ENCODE results near the gene VWCE.

VWCE gene

DNA sequence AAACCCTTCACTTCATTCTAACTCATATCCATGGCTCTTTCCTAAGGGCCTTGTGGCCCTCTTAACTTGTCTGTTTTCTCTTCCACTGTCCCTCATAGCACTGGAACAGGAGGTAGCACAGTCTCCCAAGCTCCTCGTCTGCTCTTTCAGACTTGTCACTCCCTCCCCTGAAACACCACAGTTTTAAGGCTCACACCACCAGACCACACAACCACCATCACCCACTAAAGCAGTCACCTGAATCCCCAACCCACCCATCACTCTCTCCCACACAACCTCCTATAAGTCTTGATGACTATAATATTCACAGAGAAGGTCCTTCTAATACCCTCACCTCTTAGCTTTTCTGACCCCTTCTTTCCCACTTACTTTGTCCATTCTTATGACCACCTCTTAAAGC, 11.1 kb upstream of the VWCE start:
- DNase-seq (ENCODE audit: low read depth) = no peak
- H3K4me3 ChIP-seq (ENCODE audit: low read depth, low read length) = no peak overlapping the region
- TF ChIP-seq, protein P1, sequence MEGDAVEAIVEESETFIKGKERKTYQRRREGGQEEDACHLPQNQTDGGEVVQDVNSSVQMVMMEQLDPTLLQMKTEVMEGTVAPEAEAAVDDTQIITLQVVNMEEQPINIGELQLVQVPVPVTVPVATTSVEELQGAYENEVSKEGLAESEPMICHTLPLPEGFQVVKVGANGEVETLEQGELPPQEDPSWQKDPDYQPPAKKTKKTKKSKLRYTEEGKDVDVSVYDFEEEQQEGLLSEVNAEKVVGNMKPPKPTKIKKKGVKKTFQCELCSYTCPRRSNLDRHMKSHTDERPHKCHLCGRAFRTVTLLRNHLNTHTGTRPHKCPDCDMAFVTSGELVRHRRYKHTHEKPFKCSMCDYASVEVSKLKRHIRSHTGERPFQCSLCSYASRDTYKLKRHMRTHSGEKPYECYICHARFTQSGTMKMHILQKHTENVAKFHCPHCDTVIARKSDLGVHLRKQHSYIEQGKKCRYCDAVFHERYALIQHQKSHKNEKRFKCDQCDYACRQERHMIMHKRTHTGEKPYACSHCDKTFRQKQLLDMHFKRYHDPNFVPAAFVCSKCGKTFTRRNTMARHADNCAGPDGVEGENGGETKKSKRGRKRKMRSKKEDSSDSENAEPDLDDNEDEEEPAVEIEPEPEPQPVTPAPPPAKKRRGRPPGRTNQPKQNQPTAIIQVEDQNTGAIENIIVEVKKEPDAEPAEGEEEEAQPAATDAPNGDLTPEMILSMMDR (IDR thresholded peaks at IDR 0.05; ENCODE audit: control insufficient read depth, extremely low read depth, insufficient read depth) = no peak

DNA sequence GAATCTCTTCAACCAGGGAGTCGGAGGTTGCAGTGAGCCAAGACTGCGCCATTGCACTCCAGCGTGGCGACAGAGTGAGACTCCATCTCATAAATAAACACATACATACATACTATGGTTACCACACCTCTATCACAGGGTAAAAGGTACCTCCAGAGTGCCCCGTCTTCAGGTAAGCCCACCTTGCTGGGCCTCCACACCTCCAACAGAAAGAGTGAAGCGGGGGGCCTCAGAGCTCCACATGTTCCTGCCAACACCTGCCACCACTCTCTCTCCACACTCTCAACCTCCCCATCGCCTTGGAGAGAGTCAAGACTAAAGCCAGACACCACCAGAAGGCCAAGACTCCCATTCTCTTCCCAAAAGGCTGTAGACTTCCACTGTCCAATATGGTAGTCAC, 10.3 kb upstream of the VWCE start:
- H3K4me3 ChIP-seq (ENCODE audit: low read depth, low read length) = no peak overlapping the region
- DNase-seq (ENCODE audit: low read depth) = no peak
- TF ChIP-seq, protein P1 (IDR thresholded peaks at IDR 0.05; ENCODE audit: control insufficient read depth, extremely low read depth, insufficient read depth) = no peak

DNA sequence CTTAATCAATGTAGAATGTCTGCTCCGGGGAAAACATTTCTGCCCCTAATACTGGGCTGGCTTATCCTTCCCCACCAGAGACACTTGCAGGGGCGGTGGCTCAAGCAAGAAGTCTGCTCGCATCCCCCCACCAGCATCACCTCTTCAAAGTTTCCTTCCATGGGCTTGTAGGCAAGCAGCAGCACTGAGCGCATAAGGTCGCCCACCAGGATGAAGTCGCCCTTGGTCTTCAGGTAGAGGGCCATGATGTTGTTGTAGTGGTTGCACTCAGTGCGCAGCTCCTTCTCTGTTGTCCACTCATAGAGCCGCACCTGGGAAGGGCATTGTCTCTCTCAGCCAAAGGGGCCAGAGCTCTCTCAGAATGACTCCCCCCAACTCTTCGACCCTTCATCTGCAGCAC, 8.6 kb upstream of the VWCE start:
- no peak for DNase-seq (ENCODE audit: low read depth)
- H3K4me3 ChIP-seq (ENCODE audit: low read depth, low read length) = no peak overlapping the region
- TF ChIP-seq, protein P1 (IDR thresholded peaks at IDR 0.05; ENCODE audit: control insufficient read depth, extremely low read depth, insufficient read depth) = no peak

DNA sequence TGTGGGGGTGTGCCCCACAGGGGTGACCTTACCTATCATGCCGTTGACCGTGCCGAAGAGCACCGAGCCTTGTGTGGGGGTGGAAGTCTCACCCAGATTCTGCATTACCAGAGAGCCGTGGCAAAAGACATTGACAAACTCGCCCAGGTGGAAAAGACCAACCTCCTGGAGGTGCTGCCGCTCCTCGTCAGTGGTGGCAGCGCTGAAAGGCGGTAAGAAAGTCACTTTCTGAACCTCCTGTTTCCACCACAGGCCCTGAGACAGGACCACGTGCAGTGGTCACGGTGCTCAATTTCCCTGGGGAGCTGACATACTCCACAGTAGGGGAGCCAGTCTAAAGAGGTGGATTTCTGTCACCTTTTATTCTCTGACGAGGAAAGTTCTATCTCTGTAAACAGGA, 7.4 kb upstream of the VWCE start:
- no peak overlapping the region for H3K4me3 ChIP-seq (ENCODE audit: low read depth, low read length)
- no peak for DNase-seq (ENCODE audit: low read depth)
- TF ChIP-seq, protein P1 (IDR thresholded peaks at IDR 0.05; ENCODE audit: control insufficient read depth, extremely low read depth, insufficient read depth) = no peak

DNA sequence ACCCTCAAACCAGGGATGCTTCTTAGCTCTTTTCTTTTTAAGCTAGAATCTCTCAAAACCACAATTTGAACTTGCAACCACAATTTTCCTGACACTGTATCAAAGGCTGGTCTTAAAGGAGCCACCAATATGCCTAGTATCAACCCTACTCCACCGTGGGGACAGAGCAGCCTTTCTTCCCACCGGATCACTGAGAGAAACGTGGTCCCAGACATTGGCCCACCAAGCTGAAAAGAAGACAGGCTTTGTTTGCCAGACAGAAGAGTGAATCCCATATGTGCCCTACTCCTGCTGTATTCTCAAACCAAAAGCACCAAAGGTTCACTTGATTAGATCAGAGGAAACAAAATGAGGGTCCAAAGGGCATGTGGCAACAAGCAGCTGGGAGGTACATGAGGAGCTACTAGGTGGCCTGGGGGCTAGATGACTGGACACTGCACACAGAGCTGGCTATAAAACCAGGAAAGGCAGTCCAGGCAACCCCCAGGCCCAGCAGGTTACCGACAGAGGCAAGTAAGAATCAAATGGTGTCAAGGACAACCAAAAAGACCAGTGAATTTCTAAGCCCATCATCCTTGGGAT, 3.6 kb upstream of the VWCE start:
- TF ChIP-seq, protein P1 (IDR thresholded peaks at IDR 0.05; ENCODE audit: control insufficient read depth, extremely low read depth, insufficient read depth) = no peak
- H3K4me3 ChIP-seq (ENCODE audit: low read depth, low read length) = no peak overlapping the region
- no peak for DNase-seq (ENCODE audit: low read depth)

DNA sequence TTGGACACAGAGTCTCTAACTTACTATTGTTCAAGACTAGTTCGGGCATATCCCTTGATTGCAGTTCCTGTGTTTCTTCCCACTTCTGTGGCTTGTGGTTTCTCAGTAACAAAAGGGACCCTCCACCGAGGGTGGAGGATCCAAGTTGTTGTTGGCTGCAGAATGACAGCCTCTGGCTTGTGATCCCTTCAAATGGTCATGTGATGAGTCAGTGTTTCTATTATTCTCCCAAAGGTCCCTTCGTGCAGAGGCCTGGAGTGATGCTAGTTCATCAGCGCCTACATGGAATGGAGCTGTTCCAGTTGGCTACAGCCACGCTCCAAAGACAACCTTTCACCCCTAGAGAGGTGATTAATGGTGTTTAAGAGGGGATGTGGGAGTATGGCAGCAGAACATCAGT, 2.6 kb upstream of the VWCE start:
- no peak for DNase-seq (ENCODE audit: low read depth)
- H3K4me3 ChIP-seq (ENCODE audit: low read depth, low read length) = no peak overlapping the region
- TF ChIP-seq, protein P1 (IDR thresholded peaks at IDR 0.05; ENCODE audit: control insufficient read depth, extremely low read depth, insufficient read depth) = no peak

DNA sequence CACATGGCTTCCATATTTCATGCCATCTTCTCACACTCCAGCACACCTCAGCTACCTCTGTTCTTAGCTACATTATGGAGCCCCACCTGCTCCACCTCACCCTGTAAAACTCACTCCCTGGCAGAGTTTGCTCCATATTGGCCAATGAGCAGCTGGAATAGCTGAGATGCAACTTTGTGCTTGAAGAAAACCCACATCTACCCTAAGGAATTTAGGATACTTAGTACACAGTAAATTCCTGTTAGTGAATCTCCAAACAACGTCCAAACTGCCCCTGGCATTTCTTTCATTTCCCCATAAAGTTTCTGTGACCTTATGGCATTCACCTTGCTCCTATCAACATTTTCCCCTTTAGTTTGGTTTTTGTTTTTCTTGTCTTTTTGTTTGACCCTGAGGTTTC, 2.2 kb upstream of the VWCE start:
- H3K4me3 ChIP-seq (ENCODE audit: low read depth, low read length) = no peak overlapping the region
- DNase-seq (ENCODE audit: low read depth) = no peak
- TF ChIP-seq, protein P1 (IDR thresholded peaks at IDR 0.05; ENCODE audit: control insufficient read depth, extremely low read depth, insufficient read depth) = no peak

Data from LNCaP clone FGC (cell line).